Fibroblast of lung (primary cell): Measurements from ENCODE around the gene OR13A1. TPM values are rescaled to one million over a fixed set of nuclear protein-coding genes. Genes with fewer than 3 reads are reported as not detected.

Source experiments
- DNase-seq, 2 donors: peaks; one replicate each; pipeline versions ENCODE4 v3.0.0 to v3.0.0-alpha.2; 2010; ENCODE audit warnings: low read depth in 2 of 2
- H2AFZ ChIP-seq: 2 replicates; pipeline ENCODE4 v1.5.1; 2012; ENCODE audit warnings: low read length, control low read depth, inconsistent platforms
- H3K27ac ChIP-seq: 2 replicates; pipeline ENCODE4 v1.5.1; 2011; ENCODE audit warnings: low read length, control low read depth; ENCODE audit not compliant: insufficient read depth
- H3K27me3 ChIP-seq: 2 replicates; pipeline ENCODE4 v1.5.1; 2011; ENCODE audit warnings: mild to moderate bottlenecking, low read length; ENCODE audit not compliant: control insufficient read depth, insufficient read depth
- H3K36me3 ChIP-seq: 2 replicates; pipeline ENCODE4 v1.5.1; 2011; ENCODE audit warnings: low read length; ENCODE audit not compliant: control insufficient read depth, insufficient read depth
- H3K4me1 ChIP-seq: 2 replicates; pipeline ENCODE4 v1.5.1; 2011; ENCODE audit warnings: low read length; ENCODE audit not compliant: control insufficient read depth, insufficient read depth; ENCODE audit errors: extremely low read depth
- H3K4me2 ChIP-seq: 2 replicates; pipeline ENCODE4 v1.5.1; 2011; ENCODE audit warnings: low read length, control low read depth; ENCODE audit not compliant: insufficient read depth; ENCODE audit errors: extremely low read depth
- H3K4me3 ChIP-seq, 4 experiments: fragments of 200-600 bp in 1 of 4; sonication (generic) in 1 of 4; replicated peaks in 1 of 4; 2 replicates each; pipeline ENCODE4 v1.5.1; 2011 to 2016; ENCODE audit warnings: low read length in 4 of 4, low read depth in 3 of 4, mild to moderate bottlenecking in 3 of 4, control low read depth in 2 of 4, inconsistent platforms in 1 of 4, mixed read lengths in 1 of 4; ENCODE audit not compliant: insufficient read depth in 1 of 4; ENCODE audit errors: control extremely low read depth in 1 of 4
- H3K79me2 ChIP-seq: 2 replicates; pipeline ENCODE4 v1.5.1; 2012; ENCODE audit warnings: mild to moderate bottlenecking, low read length, inconsistent platforms; ENCODE audit not compliant: control insufficient read depth, insufficient read depth
- H3K9ac ChIP-seq: 2 replicates; pipeline ENCODE4 v1.5.1; 2011; ENCODE audit warnings: mild to moderate bottlenecking, low read length, control low read depth; ENCODE audit not compliant: insufficient read depth
- H3K9me3 ChIP-seq: 2 replicates; pipeline ENCODE4 v1.5.1; 2012; ENCODE audit warnings: low read depth, low read length; ENCODE audit not compliant: control insufficient read depth, insufficient read depth
- H4K20me1 ChIP-seq: 2 replicates; pipeline ENCODE4 v1.5.1; 2011; ENCODE audit warnings: low read length; ENCODE audit not compliant: control insufficient read depth, insufficient read depth; ENCODE audit errors: extremely low read depth
- CTCF ChIP-seq, 2 donors: IDR thresholded peaks in 1 of 2; conservative IDR thresholded peaks in 1 of 2; 1 replicate in 1 of 2; 2 replicates in 1 of 2; pipeline ENCODE4 v1.5.1; 2011 to 2012; ENCODE audit warnings: low read length in 2 of 2, control low read depth in 1 of 2, inconsistent platforms in 1 of 2, low read depth in 1 of 2, mild to moderate bottlenecking in 1 of 2
- EZH2 ChIP-seq: IDR thresholded peaks from 2 replicates; pipeline ENCODE4 v1.5.1; 2012; ENCODE audit warnings: low read length, control low read depth, mild to moderate bottlenecking; ENCODE audit errors: missing control alignments
- polyA plus RNA-seq, 2 donors: library from polyadenylated mRNA; depleted of rRNA in 1 of 2; stranded (reverse) in 1 of 2; unstranded in 1 of 2; fragments of >200 nt; gene quantifications; 2 replicates each; pipeline ENCODE4 v1.2.1, GENCODE V29; 2011 to 2012; ENCODE audit warnings: missing spikeins in 1 of 2
- total RNA-seq: library from RNA; depleted of rRNA; stranded (reverse); fragments of >200 nt; gene quantifications from 2 replicates; pipeline ENCODE4 v1.2.1, GENCODE V29; 2014

The OR13A1 gene
- total and polyA plus RNA-seq, 2 donors (not counting 1 experiment from before 2014, with no cell fraction given) = not detected

GRCh38 chr10:45325116-45325515 is 9.7 kb upstream of the OR13A1 start:
- DNase-seq = no peak
- TF ChIP-seq CTCF (conservative IDR thresholded peaks at IDR 0.05 in 1 of 2, IDR thresholded peaks at IDR 0.05 in 1 of 2; ENCODE audit: low read depth in 1 of 2, low read length in 2 of 2) (no peak), EZH2 (no peak)
- H2AFZ ChIP-seq = no peak overlapping the region

GRCh38 chr10:45319702-45320101 is 4.3 kb upstream of the OR13A1 start:
- Histone ChIP-seq H3K79me2 (no peaks in the 10 kb centered on the region), H2AFZ (no peak overlapping the region), H3K27me3 (no peaks in the 10 kb centered on the region), H3K9ac (no peak overlapping the region), H3K27ac (no peak overlapping the region), H3K9me3 (no peaks in the 10 kb centered on the region), H3K4me3 (no peak overlapping the region), H3K4me2 (no peak overlapping the region), H3K4me1 (no peaks in the 10 kb centered on the region), H4K20me1 (no peaks in the 10 kb centered on the region), H3K36me3 (no peaks in the 10 kb centered on the region)
- DNase-seq = no peak
- TF ChIP-seq EZH2 = no peak
- no peak for TF ChIP-seq CTCF (conservative IDR thresholded peaks at IDR 0.05 in 1 of 2, IDR thresholded peaks at IDR 0.05 in 1 of 2; ENCODE audit: low read depth in 1 of 2, low read length in 2 of 2)

More at GRCh38 chr10:45325116-45325515, 9.7 kb upstream of the OR13A1 start:
- Histone ChIP-seq H4K20me1 (no peaks in the 10 kb centered on the region), H3K4me2 (no peak overlapping the region), H3K4me3 (no peak overlapping the region), H3K4me1 (no peaks in the 10 kb centered on the region), H3K9ac (no peak overlapping the region), H3K79me2 (no peaks in the 10 kb centered on the region), H3K27me3 (no peaks in the 10 kb centered on the region), H3K36me3 (no peaks in the 10 kb centered on the region), H3K9me3 (no peaks in the 10 kb centered on the region), H3K27ac (no peak overlapping the region)

- Histone ChIP-seq H3K9ac (no peak overlapping the region), H3K4me2 (no peak overlapping the region), H4K20me1 (no peaks in the 10 kb centered on the region), H3K36me3 (no peaks in the 10 kb centered on the region), H3K27me3 (no peaks in the 10 kb centered on the region), H3K9me3 (no peaks in the 10 kb centered on the region), H3K4me1 (no peaks in the 10 kb centered on the region), H2AFZ (no peak overlapping the region), H3K27ac (no peak overlapping the region), H3K79me2 (no peaks in the 10 kb centered on the region), H3K4me3 (no peak overlapping the region)
- TF ChIP-seq EZH2 = no peak
- no peak for TF ChIP-seq CTCF (conservative IDR thresholded peaks at IDR 0.05 in 1 of 2, IDR thresholded peaks at IDR 0.05 in 1 of 2; ENCODE audit: low read depth in 1 of 2, low read length in 2 of 2)
- no peak for DNase-seq
These were observed 2.0 kb downstream of the OR13A1 start for GRCh38 chr10:45313264-45313873.
